Hematopoietic multipotent progenitor cell (in vitro differentiated cells): ENCODE results near the gene AP1M1. TPM values are rescaled to one million over a fixed set of nuclear protein-coding genes. Genes with fewer than 3 reads are reported as not detected.

Experiments
- DNase-seq, 3 donors: peaks; one replicate each; pipeline ENCODE4 v3.0.0-alpha.2; 2011 to 2015; ENCODE audit warnings: low read depth in 2 of 3, low spot score in 2 of 3
- small RNA-seq: library from RNA; depleted of rRNA; stranded (forward); fragments of <200 nt; gene quantifications from one replicate; pipeline ENCODE3, GENCODE V24; 2012
- total RNA-seq: library from RNA; depleted of rRNA; stranded (reverse); fragments of >200 nt; gene quantifications from one replicate; pipeline ENCODE4 v1.2.3, GENCODE V29; 2012

AP1M1 gene
- total RNA-seq, 1 donor = 132 TPM

DNA sequence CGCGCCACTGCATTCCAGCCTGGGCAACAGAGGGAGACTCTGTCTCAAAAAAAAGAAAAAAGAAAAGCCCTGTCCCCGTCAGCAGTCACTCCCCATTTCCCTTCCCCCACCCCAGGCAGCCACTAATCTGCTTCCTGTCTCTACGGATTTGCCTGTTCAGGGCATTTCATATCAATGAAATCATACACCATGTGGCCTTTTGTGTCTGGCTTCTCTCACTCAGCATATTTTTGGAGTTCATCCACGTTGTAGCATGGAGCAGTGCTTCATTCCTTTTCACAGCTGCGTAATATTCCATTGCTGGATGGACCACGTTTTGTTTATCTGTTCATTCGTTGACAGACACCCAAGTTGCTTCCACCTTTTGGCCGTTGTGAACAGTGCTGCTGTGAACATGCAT, 90.8 kb downstream of the AP1M1 start:
- peak in 1 of 3 donors; percentile 68 for DNase-seq

DNA sequence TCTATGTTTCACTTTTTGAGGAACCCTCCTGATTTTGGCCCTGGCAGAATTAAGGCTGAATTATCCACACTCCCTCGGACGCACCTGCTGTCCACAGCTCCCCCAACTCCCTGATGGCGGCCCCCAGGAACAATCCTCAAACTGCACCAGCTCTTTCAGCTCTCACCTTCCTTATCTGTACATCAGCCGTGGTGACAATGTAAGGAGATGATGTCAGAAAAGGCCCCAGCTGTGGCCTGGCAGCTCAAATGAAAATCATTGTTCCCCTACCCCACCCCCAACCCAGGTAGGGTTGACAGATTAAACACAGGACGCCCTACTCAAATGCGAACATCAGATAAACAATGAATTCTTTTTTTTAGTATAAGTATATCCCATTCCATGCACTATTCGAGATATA, 91.9 kb downstream of the AP1M1 start:
- no peak for DNase-seq

DNA sequence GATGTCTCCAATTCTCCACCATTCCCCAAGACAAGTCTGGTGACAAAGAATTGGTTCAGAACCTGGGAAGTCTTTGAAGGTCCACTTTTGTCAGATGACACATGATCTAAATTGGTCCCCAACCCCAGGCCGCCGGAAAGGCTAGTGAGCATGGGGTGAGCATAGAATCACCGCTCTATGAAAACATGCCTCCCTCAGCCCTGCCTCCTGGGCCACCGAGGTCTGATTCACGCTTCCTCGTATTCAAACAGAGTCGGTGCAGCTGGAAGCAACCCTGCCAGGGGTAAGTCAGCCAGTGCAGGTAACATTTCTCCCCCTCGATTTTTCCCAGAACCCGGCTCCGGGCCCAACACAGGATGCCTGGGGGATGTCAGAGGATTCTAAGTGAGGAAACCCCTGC, 93.0 kb downstream of the AP1M1 start:
- DNase-seq = no peak

DNA sequence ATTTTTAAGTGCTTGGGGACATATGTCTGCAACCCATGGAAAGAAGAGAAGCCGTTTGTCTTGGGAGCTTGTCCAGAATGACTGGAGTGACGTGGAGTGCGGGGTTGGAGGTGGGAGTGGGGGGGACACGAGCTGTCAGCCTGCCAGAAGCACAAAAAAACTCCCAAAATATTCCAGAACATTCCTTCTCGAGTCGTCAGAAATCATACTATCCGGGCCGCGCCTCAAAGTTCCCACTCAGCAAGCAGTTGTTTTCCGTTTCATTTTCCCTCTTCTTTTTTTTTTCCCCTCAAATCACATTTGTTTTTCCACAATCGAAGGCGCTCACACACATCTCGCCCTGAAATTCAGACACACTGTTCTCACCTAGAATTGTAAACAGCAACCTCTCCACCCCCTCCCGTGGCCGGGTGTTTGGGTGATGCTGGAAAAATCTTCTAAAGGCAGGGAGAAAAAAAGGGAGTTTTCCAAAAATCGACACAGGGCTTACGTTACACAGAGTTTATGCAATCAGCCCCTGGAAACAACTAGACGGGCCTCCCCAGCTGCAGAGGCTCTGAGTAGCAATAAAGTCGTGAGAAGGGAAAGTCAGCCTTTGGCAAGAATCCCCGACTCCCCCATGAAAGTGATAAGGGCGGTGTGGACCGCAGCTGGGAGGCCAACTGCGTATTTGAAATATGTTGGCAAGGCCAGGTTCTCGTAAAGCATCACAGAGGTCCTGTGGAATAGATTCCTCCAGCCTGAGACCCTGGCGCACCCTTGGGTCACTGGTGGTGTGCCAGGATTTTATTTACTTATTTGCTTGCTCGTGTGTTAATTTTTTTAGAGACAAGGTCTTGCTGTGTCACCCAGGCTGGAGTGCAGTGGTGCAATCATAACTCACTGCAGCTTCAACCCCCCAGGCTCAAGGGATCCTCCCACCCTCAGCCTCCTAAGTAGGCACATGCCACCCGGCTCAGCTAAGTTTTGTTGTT, 95.7 kb downstream of the AP1M1 start:
- no peak for DNase-seq

- DNase-seq = no peak
These were observed 97.3 kb downstream of the AP1M1 start for GRCh38 chr19:16295057-16295456.

Small RNA genes within 50 kb of the gene (small RNA-seq; reads per million reads assigned to genes)
- gene RF00017 = not detected

Other genes starting within 250 kb of the AP1M1 start
- not detected for gene OR10H4, start 248.9 kb upstream of the AP1M1 start, total RNA-seq
- gene TPM4, start 121.4 kb upstream of the AP1M1 start, total RNA-seq = 163 TPM
- gene RAB8A, start 86.0 kb upstream of the AP1M1 start, total RNA-seq = 130 TPM
- gene HSH2D, start 54.2 kb upstream of the AP1M1 start, total RNA-seq = 160 TPM
- gene CIB3, start 24.4 kb upstream of the AP1M1 start, total RNA-seq = 0.27 TPM
- gene FAM32A, start 12.5 kb upstream of the AP1M1 start, total RNA-seq = 68.1 TPM
- gene KLF2, start 126.9 kb downstream of the AP1M1 start, total RNA-seq = 219 TPM